GM23338 (cell line): ENCODE results near the gene KRT6A. TPM values are rescaled to one million over a fixed set of nuclear protein-coding genes. Genes with fewer than 3 reads are reported as not detected.

Experiments
- ATAC-seq: fragments of 200-7000 bp; cut with Tn5 transposase; 3 replicates; pipeline ENCODE4 v1.9.1; 2020
- DNase-seq: peaks from one replicate; pipeline ENCODE4 v3.0.0-alpha.2; 2015; ENCODE audit warnings: low spot score
- H2AFZ ChIP-seq: fragments of 200-600 bp; sonication (generic); 2 replicates; pipeline ENCODE4 v1.8.0; 2016; ENCODE audit warnings: antibody characterized with exemption, mild to moderate bottlenecking, moderate library complexity
- H3F3A ChIP-seq: fragments of 200-600 bp; sonication (generic); replicated peaks from 2 replicates; pipeline ENCODE4 v1.8.0; 2017; ENCODE audit warnings: antibody characterized with exemption, mixed run types, low read depth
- H3K27ac ChIP-seq: fragments of 200-600 bp; sonication (generic); 2 replicates; pipeline ENCODE4 v1.6.1; 2016; ENCODE audit warnings: low read depth
- H3K27me3 ChIP-seq: fragments of 200-600 bp; sonication (generic); 2 replicates; pipeline ENCODE4 v1.8.0; 2016; ENCODE audit warnings: mild to moderate bottlenecking, mixed run types, moderate library complexity; ENCODE audit not compliant: insufficient read depth
- H3K36me3 ChIP-seq: fragments of 200-600 bp; sonication (generic); 2 replicates; pipeline ENCODE4 v1.8.0; 2016; ENCODE audit warnings: mild to moderate bottlenecking; ENCODE audit not compliant: insufficient read depth
- H3K4me1 ChIP-seq: fragments of 200-600 bp; sonication (generic); 2 replicates; pipeline ENCODE4 v1.8.0; 2016; ENCODE audit warnings: mild to moderate bottlenecking, moderate library complexity; ENCODE audit not compliant: insufficient read depth
- H3K4me2 ChIP-seq: fragments of 200-600 bp; sonication (generic); 2 replicates; pipeline ENCODE4 v1.7.1; 2017; ENCODE audit warnings: mixed run types
- H3K4me3 ChIP-seq: fragments of 200-600 bp; sonication (generic); 2 replicates; pipeline ENCODE4 v1.6.1; 2016; ENCODE audit warnings: mixed run types
- H3K79me2 ChIP-seq: fragments of 200-600 bp; sonication (generic); replicated peaks from 2 replicates; pipeline ENCODE4 v1.8.0; 2017; ENCODE audit warnings: mild to moderate bottlenecking; ENCODE audit not compliant: insufficient read depth
- H3K9me2 ChIP-seq: fragments of 200-600 bp; sonication (generic); 2 replicates; pipeline ENCODE4 v1.8.0; 2017; ENCODE audit not compliant: insufficient read depth
- H4K20me1 ChIP-seq: fragments of 200-600 bp; sonication (generic); replicated peaks from 2 replicates; pipeline ENCODE4 v1.8.0; 2017; ENCODE audit warnings: mild to moderate bottlenecking; ENCODE audit not compliant: insufficient read depth
- H3K27ac Mint-ChIP-seq: 2 replicates; pipeline ENCODE4 v1.8.0; 2020; ENCODE audit warnings: inconsistent platforms, mild to moderate bottlenecking, moderate library complexity, mixed read lengths
- H3K27me3 Mint-ChIP-seq: 3 replicates; pipeline ENCODE4 v1.8.0; 2022; ENCODE audit warnings: low read depth, mild to moderate bottlenecking, moderate library complexity, mixed read lengths, inconsistent platforms; ENCODE audit not compliant: insufficient read depth, poor library complexity
- H3K36me3 Mint-ChIP-seq: 3 replicates; pipeline ENCODE4 v1.8.0; 2021; ENCODE audit warnings: low read depth, mild to moderate bottlenecking, inconsistent platforms, moderate library complexity, mixed read lengths
- H3K4me1 Mint-ChIP-seq: 3 replicates; pipeline ENCODE4 v1.8.0; 2020; ENCODE audit warnings: mild to moderate bottlenecking, inconsistent platforms, mixed read lengths
- H3K4me3 Mint-ChIP-seq: 3 replicates; pipeline ENCODE4 v1.8.0; 2021; ENCODE audit warnings: moderate library complexity, mild to moderate bottlenecking, inconsistent platforms, mixed read lengths
- H3K9me3 Mint-ChIP-seq: 3 replicates; pipeline ENCODE4 v1.8.0; 2020; ENCODE audit warnings: moderate library complexity, mild to moderate bottlenecking, inconsistent platforms, mixed read lengths
- CREB1 ChIP-seq: fragments of 250-450 bp; sonication (Bioruptor Pico); IDR thresholded peaks from 2 replicates; pipeline ENCODE4 v1.5.0; 2020; ENCODE audit warnings: low read depth, mild to moderate bottlenecking, moderate library complexity
- EZH2 ChIP-seq: fragments of 200-600 bp; sonication (generic); IDR thresholded peaks from one replicate; pipeline ENCODE4 v1.8.0; 2017; ENCODE audit warnings: antibody characterized with exemption, mild to moderate bottlenecking, low read depth; ENCODE audit not compliant: unreplicated experiment
- EZH2phosphoT487 ChIP-seq: fragments of 200-600 bp; sonication (generic); IDR thresholded peaks from one replicate; pipeline ENCODE4 v1.8.1; 2018; ENCODE audit warnings: antibody characterized with exemption; ENCODE audit not compliant: unreplicated experiment
- JUNB ChIP-seq: IDR thresholded peaks from one replicate; pipeline ENCODE4 v1.6.1; 2016; ENCODE audit warnings: antibody characterized with exemption; ENCODE audit not compliant: unreplicated experiment
- NANOG ChIP-seq: IDR thresholded peaks from 2 replicates; pipeline ENCODE4 v1.6.1; 2016; ENCODE audit warnings: antibody characterized with exemption, borderline replicate concordance
- POLR2AphosphoS5 ChIP-seq: IDR thresholded peaks from 2 replicates; pipeline ENCODE4 v1.6.1; 2016; ENCODE audit warnings: antibody characterized with exemption, low read depth
- STAT1 ChIP-seq: IDR thresholded peaks from one replicate; pipeline ENCODE4 v1.6.1; 2016; ENCODE audit warnings: antibody characterized with exemption; ENCODE audit not compliant: unreplicated experiment
- ZNF114 ChIP-seq: fragments of 250-450 bp; sonication (Bioruptor Pico); IDR thresholded peaks from 2 replicates; pipeline ENCODE4 v1.5.0; 2020; ENCODE audit warnings: mild to moderate bottlenecking, moderate library complexity
- ZNF331 ChIP-seq: fragments of 250-450 bp; sonication (Bioruptor Pico); IDR thresholded peaks from 2 replicates; pipeline ENCODE4 v1.5.0; 2020; ENCODE audit warnings: low read depth, mild to moderate bottlenecking, moderate library complexity
- polyA plus RNA-seq: library from polyadenylated mRNA; unstranded; fragments of >200 nt; fragmentation: Nextera tagmentation; extraction: Ambion mirVana; gene quantifications from 2 replicates; pipeline ENCODE4 v1.2.1, GENCODE V29; 2016
- total RNA-seq: library from RNA; depleted of rRNA; stranded (reverse); fragments of >200 nt; shearing (Covaris generic); gene quantifications from 2 replicates; pipeline ENCODE4 v1.2.3, GENCODE V29; 2014
- TF ChIP-seq, protein P1 (sequence below): fragments of 250-450 bp; sonication (Bioruptor Pico); IDR thresholded peaks from 2 replicates; pipeline ENCODE4 v1.5.0; 2020; ENCODE audit warnings: mild to moderate bottlenecking, moderate library complexity
- TF ChIP-seq, protein P2 (sequence below), 2 experiments: fragments of 200-600 bp in 1 of 2; sonication (generic) in 1 of 2; conservative IDR thresholded peaks; 2 replicates each; pipeline versions ENCODE4 v1.5.1 to v1.6.1; 2016 to 2017; ENCODE audit warnings: antibody characterized with exemption in 2 of 2, low read depth in 2 of 2, mild to moderate bottlenecking in 2 of 2, moderate library complexity in 1 of 2
- TF ChIP-seq, protein P3 (sequence below): IDR thresholded peaks from 2 replicates; pipeline ENCODE4 v1.6.1; 2016; ENCODE audit warnings: antibody characterized with exemption
- TF ChIP-seq, protein P4 (sequence below): IDR thresholded peaks from one replicate; pipeline ENCODE4 v1.6.1; 2018; ENCODE audit warnings: antibody characterized with exemption; ENCODE audit not compliant: unreplicated experiment

KRT6A gene
- total and polyA plus RNA-seq, 2 experiments from 2014 or later = not detected

DNA sequence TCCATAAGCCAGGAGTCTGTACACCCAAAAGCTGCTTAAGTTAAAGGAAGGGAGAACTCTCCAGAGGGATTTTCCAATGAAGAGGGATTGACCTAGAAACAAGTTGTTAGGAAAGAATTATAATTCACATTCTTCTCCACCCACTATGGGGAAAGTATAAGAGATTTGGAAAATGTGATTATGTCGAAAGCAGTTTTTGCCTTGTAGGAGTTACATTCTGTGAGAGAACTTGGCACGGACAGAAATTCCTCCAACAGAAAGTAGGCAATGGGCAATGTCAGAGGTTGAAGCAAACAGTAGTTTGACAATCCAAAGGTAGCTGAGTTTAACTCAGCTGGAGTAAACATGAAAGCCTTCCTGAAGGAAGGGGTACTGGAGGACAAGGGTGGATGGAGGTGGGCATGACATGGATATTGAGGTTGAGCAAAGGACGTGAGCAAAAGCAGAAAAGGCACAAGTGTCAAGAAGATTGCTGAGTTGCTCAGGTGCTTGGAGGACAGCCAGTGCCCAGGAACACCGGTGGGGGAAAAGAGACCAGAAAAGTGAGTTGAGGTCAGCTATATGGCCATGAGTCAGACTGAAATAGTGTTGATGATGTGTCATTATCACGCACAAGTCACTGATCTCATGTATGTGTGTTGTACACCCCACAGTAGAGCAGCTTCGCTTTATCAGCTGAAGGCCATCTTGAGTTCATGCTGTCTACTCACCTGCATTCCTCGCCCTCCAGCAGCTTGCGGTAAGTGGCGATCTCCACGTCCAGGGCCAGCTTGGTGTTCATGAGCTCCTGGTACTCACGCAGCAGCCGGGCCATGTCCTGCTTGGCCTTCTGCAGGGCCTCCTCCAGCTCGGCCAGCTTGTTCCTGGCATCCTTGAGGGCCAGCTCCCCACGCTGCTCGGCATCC lies 23.1 kb upstream of the KRT6A start:
- no peaks in the 10 kb centered on the region for H4K20me1 ChIP-seq
- H3K27ac Mint-ChIP-seq = no peak overlapping the region
- H3K27me3 Mint-ChIP-seq = peaks cover 8% of the 10 kb centered on the region
- DNase-seq (no peak), ATAC-seq (no peak)
- H2AFZ ChIP-seq = no peak overlapping the region
- no peaks in the 10 kb centered on the region for H3K4me1 ChIP-seq
- peaks cover 7% of the 10 kb centered on the region for H3K9me3 Mint-ChIP-seq
- no peaks in the 10 kb centered on the region for H3F3A ChIP-seq
- H3K79me2 ChIP-seq = no peaks in the 10 kb centered on the region
- no peak overlapping the region for H3K27ac ChIP-seq
- no peak overlapping the region for H3K4me3 Mint-ChIP-seq
- peaks cover 5% of the 10 kb centered on the region; the same call in 1 of the 3 replicates for H3K4me1 Mint-ChIP-seq
- 0 out of 2 replicates have a peak, but pooled peaks cover 3% of the 10 kb centered on the region for H3K9me2 ChIP-seq
- H3K36me3 Mint-ChIP-seq = 0 out of 3 replicates have a peak, but pooled peaks cover 7% of the 10 kb centered on the region
- H3K4me2 ChIP-seq = no peak overlapping the region
- no peaks in the 10 kb centered on the region for H3K36me3 ChIP-seq
- H3K4me3 ChIP-seq = no peak overlapping the region
- no peaks in the 10 kb centered on the region for H3K27me3 ChIP-seq
- no peak for TF ChIP-seq POLR2AphosphoS5
- TF ChIP-seq EZH2 = no peak
- TF ChIP-seq, protein P1, sequence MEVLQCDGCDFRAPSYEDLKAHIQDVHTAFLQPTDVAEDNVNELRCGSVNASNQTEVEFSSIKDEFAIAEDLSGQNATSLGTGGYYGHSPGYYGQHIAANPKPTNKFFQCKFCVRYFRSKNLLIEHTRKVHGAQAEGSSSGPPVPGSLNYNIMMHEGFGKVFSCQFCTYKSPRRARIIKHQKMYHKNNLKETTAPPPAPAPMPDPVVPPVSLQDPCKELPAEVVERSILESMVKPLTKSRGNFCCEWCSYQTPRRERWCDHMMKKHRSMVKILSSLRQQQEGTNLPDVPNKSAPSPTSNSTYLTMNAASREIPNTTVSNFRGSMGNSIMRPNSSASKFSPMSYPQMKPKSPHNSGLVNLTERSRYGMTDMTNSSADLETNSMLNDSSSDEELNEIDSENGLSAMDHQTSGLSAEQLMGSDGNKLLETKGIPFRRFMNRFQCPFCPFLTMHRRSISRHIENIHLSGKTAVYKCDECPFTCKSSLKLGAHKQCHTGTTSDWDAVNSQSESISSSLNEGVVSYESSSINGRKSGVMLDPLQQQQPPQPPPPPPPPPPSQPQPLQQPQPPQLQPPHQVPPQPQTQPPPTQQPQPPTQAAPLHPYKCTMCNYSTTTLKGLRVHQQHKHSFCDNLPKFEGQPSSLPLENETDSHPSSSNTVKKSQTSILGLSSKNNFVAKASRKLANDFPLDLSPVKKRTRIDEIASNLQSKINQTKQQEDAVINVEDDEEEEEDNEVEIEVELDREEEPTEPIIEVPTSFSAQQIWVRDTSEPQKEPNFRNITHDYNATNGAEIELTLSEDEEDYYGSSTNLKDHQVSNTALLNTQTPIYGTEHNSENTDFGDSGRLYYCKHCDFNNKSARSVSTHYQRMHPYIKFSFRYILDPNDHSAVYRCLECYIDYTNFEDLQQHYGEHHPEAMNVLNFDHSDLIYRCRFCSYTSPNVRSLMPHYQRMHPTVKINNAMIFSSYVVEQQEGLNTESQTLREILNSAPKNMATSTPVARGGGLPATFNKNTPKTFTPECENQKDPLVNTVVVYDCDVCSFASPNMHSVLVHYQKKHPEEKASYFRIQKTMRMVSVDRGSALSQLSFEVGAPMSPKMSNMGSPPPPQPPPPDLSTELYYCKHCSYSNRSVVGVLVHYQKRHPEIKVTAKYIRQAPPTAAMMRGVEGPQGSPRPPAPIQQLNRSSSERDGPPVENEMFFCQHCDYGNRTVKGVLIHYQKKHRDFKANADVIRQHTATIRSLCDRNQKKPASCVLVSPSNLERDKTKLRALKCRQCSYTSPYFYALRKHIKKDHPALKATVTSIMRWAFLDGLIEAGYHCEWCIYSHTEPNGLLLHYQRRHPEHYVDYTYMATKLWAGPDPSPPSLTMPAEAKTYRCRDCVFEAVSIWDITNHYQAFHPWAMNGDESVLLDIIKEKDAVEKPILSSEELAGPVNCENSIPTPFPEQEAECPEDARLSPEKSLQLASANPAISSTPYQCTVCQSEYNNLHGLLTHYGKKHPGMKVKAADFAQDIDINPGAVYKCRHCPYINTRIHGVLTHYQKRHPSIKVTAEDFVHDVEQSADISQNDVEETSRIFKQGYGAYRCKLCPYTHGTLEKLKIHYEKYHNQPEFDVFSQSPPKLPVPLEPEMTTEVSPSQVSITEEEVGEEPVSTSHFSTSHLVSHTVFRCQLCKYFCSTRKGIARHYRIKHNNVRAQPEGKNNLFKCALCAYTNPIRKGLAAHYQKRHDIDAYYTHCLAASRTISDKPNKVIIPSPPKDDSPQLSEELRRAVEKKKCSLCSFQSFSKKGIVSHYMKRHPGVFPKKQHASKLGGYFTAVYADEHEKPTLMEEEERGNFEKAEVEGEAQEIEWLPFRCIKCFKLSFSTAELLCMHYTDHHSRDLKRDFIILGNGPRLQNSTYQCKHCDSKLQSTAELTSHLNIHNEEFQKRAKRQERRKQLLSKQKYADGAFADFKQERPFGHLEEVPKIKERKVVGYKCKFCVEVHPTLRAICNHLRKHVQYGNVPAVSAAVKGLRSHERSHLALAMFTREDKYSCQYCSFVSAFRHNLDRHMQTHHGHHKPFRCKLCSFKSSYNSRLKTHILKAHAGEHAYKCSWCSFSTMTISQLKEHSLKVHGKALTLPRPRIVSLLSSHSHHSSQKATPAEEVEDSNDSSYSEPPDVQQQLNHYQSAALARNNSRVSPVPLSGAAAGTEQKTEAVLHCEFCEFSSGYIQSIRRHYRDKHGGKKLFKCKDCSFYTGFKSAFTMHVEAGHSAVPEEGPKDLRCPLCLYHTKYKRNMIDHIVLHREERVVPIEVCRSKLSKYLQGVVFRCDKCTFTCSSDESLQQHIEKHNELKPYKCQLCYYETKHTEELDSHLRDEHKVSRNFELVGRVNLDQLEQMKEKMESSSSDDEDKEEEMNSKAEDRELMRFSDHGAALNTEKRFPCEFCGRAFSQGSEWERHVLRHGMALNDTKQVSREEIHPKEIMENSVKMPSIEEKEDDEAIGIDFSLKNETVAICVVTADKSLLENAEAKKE (CRISPR knock-in tag) = no peak
- TF ChIP-seq, protein P2, sequence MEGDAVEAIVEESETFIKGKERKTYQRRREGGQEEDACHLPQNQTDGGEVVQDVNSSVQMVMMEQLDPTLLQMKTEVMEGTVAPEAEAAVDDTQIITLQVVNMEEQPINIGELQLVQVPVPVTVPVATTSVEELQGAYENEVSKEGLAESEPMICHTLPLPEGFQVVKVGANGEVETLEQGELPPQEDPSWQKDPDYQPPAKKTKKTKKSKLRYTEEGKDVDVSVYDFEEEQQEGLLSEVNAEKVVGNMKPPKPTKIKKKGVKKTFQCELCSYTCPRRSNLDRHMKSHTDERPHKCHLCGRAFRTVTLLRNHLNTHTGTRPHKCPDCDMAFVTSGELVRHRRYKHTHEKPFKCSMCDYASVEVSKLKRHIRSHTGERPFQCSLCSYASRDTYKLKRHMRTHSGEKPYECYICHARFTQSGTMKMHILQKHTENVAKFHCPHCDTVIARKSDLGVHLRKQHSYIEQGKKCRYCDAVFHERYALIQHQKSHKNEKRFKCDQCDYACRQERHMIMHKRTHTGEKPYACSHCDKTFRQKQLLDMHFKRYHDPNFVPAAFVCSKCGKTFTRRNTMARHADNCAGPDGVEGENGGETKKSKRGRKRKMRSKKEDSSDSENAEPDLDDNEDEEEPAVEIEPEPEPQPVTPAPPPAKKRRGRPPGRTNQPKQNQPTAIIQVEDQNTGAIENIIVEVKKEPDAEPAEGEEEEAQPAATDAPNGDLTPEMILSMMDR (conservative IDR thresholded peaks at IDR 0.05; ENCODE audit: low read depth in 2 of 2) = no peak
- TF ChIP-seq NANOG = no peak
- TF ChIP-seq ZNF114 (CRISPR knock-in tag) = no peak
- TF ChIP-seq JUNB = no peak
- TF ChIP-seq, protein P3, sequence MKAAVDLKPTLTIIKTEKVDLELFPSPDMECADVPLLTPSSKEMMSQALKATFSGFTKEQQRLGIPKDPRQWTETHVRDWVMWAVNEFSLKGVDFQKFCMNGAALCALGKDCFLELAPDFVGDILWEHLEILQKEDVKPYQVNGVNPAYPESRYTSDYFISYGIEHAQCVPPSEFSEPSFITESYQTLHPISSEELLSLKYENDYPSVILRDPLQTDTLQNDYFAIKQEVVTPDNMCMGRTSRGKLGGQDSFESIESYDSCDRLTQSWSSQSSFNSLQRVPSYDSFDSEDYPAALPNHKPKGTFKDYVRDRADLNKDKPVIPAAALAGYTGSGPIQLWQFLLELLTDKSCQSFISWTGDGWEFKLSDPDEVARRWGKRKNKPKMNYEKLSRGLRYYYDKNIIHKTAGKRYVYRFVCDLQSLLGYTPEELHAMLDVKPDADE = no peak
- TF ChIP-seq, protein P4, sequence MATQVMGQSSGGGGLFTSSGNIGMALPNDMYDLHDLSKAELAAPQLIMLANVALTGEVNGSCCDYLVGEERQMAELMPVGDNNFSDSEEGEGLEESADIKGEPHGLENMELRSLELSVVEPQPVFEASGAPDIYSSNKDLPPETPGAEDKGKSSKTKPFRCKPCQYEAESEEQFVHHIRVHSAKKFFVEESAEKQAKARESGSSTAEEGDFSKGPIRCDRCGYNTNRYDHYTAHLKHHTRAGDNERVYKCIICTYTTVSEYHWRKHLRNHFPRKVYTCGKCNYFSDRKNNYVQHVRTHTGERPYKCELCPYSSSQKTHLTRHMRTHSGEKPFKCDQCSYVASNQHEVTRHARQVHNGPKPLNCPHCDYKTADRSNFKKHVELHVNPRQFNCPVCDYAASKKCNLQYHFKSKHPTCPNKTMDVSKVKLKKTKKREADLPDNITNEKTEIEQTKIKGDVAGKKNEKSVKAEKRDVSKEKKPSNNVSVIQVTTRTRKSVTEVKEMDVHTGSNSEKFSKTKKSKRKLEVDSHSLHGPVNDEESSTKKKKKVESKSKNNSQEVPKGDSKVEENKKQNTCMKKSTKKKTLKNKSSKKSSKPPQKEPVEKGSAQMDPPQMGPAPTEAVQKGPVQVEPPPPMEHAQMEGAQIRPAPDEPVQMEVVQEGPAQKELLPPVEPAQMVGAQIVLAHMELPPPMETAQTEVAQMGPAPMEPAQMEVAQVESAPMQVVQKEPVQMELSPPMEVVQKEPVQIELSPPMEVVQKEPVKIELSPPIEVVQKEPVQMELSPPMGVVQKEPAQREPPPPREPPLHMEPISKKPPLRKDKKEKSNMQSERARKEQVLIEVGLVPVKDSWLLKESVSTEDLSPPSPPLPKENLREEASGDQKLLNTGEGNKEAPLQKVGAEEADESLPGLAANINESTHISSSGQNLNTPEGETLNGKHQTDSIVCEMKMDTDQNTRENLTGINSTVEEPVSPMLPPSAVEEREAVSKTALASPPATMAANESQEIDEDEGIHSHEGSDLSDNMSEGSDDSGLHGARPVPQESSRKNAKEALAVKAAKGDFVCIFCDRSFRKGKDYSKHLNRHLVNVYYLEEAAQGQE = no peak
- TF ChIP-seq ZNF331 (CRISPR knock-in tag) = no peak
- TF ChIP-seq CREB1 (CRISPR knock-in tag) = no peak
- TF ChIP-seq EZH2phosphoT487 = no peak
- no peak for TF ChIP-seq STAT1
